Keratinocyte (primary cell): ENCODE measurements around the gene TEAD4. TPM values are rescaled to one million over a fixed set of nuclear protein-coding genes. Genes with fewer than 3 reads are reported as not detected.
A peak's percentile ranks its signal among the peaks of the same experiment; 100 is the strongest.

Experiments used
- DNase-seq: peaks from one replicate; pipeline ENCODE4 v3.0.0-alpha.2; 2011; ENCODE audit warnings: low read depth, missing footprints, low spot score
- FAIRE-seq: peaks from 2 replicates; lab custom pipeline; 2011; peaks lifted over from hg19 to GRCh38; lab: Jason Lieb, UNC
- H2AFZ ChIP-seq: 2 replicates; pipeline ENCODE4 v1.6.0; 2012; ENCODE audit warnings: low read length, control low read depth, inconsistent platforms; ENCODE audit not compliant: control insufficient read depth
- H3K27ac ChIP-seq: 2 replicates; pipeline ENCODE4 v1.5.1; 2011; ENCODE audit warnings: low read length; ENCODE audit not compliant: control insufficient read depth, insufficient read depth
- H3K27me3 ChIP-seq: 3 replicates; pipeline ENCODE4 v1.6.0; 2011; ENCODE audit warnings: low read length; ENCODE audit not compliant: control insufficient read depth, insufficient read depth; ENCODE audit errors: extremely low read depth
- H3K36me3 ChIP-seq, 2 experiments: 2 replicates in 1 of 2; 3 replicates in 1 of 2; pipeline ENCODE4 v1.5.1; 2011; ENCODE audit warnings: low read length in 2 of 2, mild to moderate bottlenecking in 1 of 2; ENCODE audit not compliant: control insufficient read depth in 2 of 2, insufficient read depth in 2 of 2; ENCODE audit errors: extremely low read depth in 1 of 2
- H3K4me1 ChIP-seq: 3 replicates; pipeline ENCODE4 v1.5.1; 2011; ENCODE audit warnings: low read length; ENCODE audit not compliant: control insufficient read depth, insufficient read depth; ENCODE audit errors: extremely low read depth
- H3K4me2 ChIP-seq: 3 replicates; pipeline ENCODE4 v1.6.0; 2011; ENCODE audit warnings: low read depth, low read length; ENCODE audit not compliant: control insufficient read depth, insufficient read depth; ENCODE audit errors: extremely low read depth
- H3K4me3 ChIP-seq, 3 experiments: fragments of 200-600 bp in 1 of 3; sonication (generic) in 1 of 3; 2 replicates in 2 of 3; 3 replicates in 1 of 3; pipeline ENCODE4 v1.5.1; 2011 to 2016; ENCODE audit warnings: low read length in 3 of 3, mild to moderate bottlenecking in 3 of 3, control low read depth in 2 of 3, inconsistent platforms in 1 of 3, low read depth in 1 of 3, mixed read lengths in 1 of 3, mixed run types in 1 of 3, moderate library complexity in 1 of 3; ENCODE audit not compliant: control insufficient read depth in 2 of 3, insufficient read depth in 2 of 3; ENCODE audit errors: extremely low read depth in 1 of 3
- H3K79me2 ChIP-seq: 2 replicates; pipeline ENCODE4 v1.6.0; 2012; ENCODE audit warnings: low read length; ENCODE audit not compliant: control insufficient read depth, insufficient read depth
- H3K9ac ChIP-seq: 3 replicates; pipeline ENCODE4 v1.6.0; 2011; ENCODE audit warnings: low read length; ENCODE audit not compliant: control insufficient read depth, insufficient read depth; ENCODE audit errors: extremely low read depth
- H3K9me1 ChIP-seq: 3 replicates; pipeline ENCODE4 v1.6.0; 2011; ENCODE audit warnings: low read length; ENCODE audit not compliant: control insufficient read depth, insufficient read depth; ENCODE audit errors: extremely low read depth
- H3K9me3 ChIP-seq: 2 replicates; pipeline ENCODE4 v1.5.1; 2012; ENCODE audit warnings: low read depth, low read length; ENCODE audit not compliant: control insufficient read depth
- H4K20me1 ChIP-seq: 3 replicates; pipeline ENCODE4 v1.6.0; 2011; ENCODE audit warnings: low read length; ENCODE audit not compliant: control insufficient read depth, insufficient read depth; ENCODE audit errors: extremely low read depth
- CTCF ChIP-seq, 3 experiments: IDR thresholded peaks in 1 of 3; conservative IDR thresholded peaks in 1 of 3; optimal IDR thresholded peaks in 1 of 3; 2 replicates in 2 of 3; 3 replicates in 1 of 3; pipeline versions ENCODE3 to v1.5.1; 2011; ENCODE audit warnings: low read length in 3 of 3, mild to moderate bottlenecking in 3 of 3, moderate library complexity in 2 of 3, control low read depth in 1 of 3, inconsistent platforms in 1 of 3; ENCODE audit not compliant: insufficient read depth in 2 of 3; ENCODE audit errors: extremely low read depth in 1 of 3
- EZH2 ChIP-seq: IDR thresholded peaks from one replicate; pipeline ENCODE4 v1.6.1; 2012; ENCODE audit warnings: inconsistent platforms, mild to moderate bottlenecking, low read length, moderate library complexity
- dilution Hi-C: fragments of 300-500 bp; cut with MboI; formaldehyde crosslinking; loops from one replicate; pipeline ENCODE4 v1.7.0; 2020; ENCODE audit warnings: low sequenced_read_pairs; ENCODE audit not compliant: extremely low pct_ligation_motif_present
- polyA plus RNA-seq, 5 experiments: library from polyadenylated mRNA; depleted of rRNA in 3 of 5; stranded (reverse) in 3 of 5; stranded (forward) in 1 of 5; unstranded in 1 of 5; fragments of >200 nt; gene quantifications; 1 replicate in 1 of 5; 2 replicates in 3 of 5; 3 replicates in 1 of 5; pipeline versions ENCODE4 v1.2.1 to v1.2.3, GENCODE V29; 2011 to 2012; ENCODE audit warnings: missing spikeins in 2 of 5, low read depth in 1 of 5, low replicate concordance in 1 of 5

TEAD4 gene
- polyA plus RNA-seq, 1 donor (not counting 4 experiments of a cell fraction or from before 2014, with no cell fraction given), result 8.1 TPM

GRCh38 chr12:3045989-3046388, 86.8 kb downstream of the TEAD4 start:
- no peaks in the 10 kb centered on the region for H3K9me3 ChIP-seq
- peaks cover 5% of the 10 kb centered on the region for H3K27me3 ChIP-seq
- peaks cover 10% of the 10 kb centered on the region for H3K4me1 ChIP-seq
- H3K9ac ChIP-seq, result no peak overlapping the region
- no peaks in the 10 kb centered on the region for H3K9me1 ChIP-seq
- H3K36me3 ChIP-seq, result no peaks in the 10 kb centered on the region
- dilution Hi-C loops, result no loop called here
- H2AFZ ChIP-seq, result no peak overlapping the region
- TF ChIP-seq EZH2 (no peak), CTCF (optimal IDR thresholded peaks at IDR 0.05 in 1 of 3, IDR thresholded peaks at IDR 0.05 in 1 of 3, conservative IDR thresholded peaks at IDR 0.05 in 1 of 3; ENCODE audit: extremely low read depth in 1 of 3, insufficient read depth in 2 of 3, low read length in 3 of 3) (no peak)
- no peak overlapping the region for H3K4me3 ChIP-seq
- H3K79me2 ChIP-seq, result no peaks in the 10 kb centered on the region
- DNase-seq (no peak), FAIRE-seq (no peak)
- peak overlapping the region; percentile 11 for H3K4me2 ChIP-seq
- no peaks in the 10 kb centered on the region for H4K20me1 ChIP-seq
- H3K27ac ChIP-seq, result no peak overlapping the region

GRCh38 chr12:3046441-3047200, 87.4 kb downstream of the TEAD4 start:
- Histone ChIP-seq H3K4me1 (peaks cover 10% of the 10 kb centered on the region), H3K27ac (no peak overlapping the region), H3K27me3 (peaks cover 5% of the 10 kb centered on the region), H3K4me2 (peak overlapping the region; percentile 11), H4K20me1 (no peaks in the 10 kb centered on the region), H3K79me2 (no peaks in the 10 kb centered on the region), H3K36me3 (no peaks in the 10 kb centered on the region), H2AFZ (no peak overlapping the region), H3K9me3 (no peaks in the 10 kb centered on the region), H3K4me3 (no peak overlapping the region), H3K9me1 (no peaks in the 10 kb centered on the region), H3K9ac (no peak overlapping the region)
- FAIRE-seq (peak; percentile 90), DNase-seq (peak; percentile 45)
- TF ChIP-seq CTCF (optimal IDR thresholded peaks at IDR 0.05 in 1 of 3, IDR thresholded peaks at IDR 0.05 in 1 of 3, conservative IDR thresholded peaks at IDR 0.05 in 1 of 3; ENCODE audit: extremely low read depth in 1 of 3, insufficient read depth in 2 of 3, low read length in 3 of 3), result no peak
- no peak for TF ChIP-seq EZH2
- dilution Hi-C loops, result no loop called here
